GM10266 (cell line): Measurements from ENCODE around the gene ABI3.

Experiments
- DNase-seq: peaks from one replicate; pipeline ENCODE4 v3.0.0; 2012; ENCODE audit errors: extremely low spot score
- TF ChIP-seq, protein P1 (sequence below): IDR thresholded peaks from 2 replicates; pipeline ENCODE4 v1.5.1; 2012; ENCODE audit warnings: mild to moderate bottlenecking, low read depth; ENCODE audit not compliant: control insufficient read depth, insufficient read depth; ENCODE audit errors: missing control alignments

The ABI3 gene

DNA sequence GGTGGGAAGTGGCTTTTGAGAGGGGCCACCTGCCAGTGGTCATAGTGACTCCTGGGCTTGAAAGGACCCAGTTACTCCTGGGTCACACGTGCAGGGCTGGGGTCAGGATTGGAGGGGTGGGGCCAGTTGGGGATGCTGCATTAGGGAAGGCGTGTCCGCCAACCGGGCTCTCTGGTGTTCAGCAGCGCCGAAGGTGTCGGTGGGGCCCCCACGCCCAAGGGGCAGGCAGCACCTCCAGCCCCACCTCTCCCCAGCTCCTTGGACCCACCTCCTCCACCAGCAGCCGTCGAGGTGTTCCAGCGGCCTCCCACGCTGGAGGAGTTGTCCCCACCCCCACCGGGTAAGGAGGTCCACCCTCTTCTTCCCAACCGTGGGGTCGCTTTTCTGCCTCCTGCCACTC, 9.5 kb downstream of the ABI3 start:
- no peak for DNase-seq
- TF ChIP-seq, protein P1, sequence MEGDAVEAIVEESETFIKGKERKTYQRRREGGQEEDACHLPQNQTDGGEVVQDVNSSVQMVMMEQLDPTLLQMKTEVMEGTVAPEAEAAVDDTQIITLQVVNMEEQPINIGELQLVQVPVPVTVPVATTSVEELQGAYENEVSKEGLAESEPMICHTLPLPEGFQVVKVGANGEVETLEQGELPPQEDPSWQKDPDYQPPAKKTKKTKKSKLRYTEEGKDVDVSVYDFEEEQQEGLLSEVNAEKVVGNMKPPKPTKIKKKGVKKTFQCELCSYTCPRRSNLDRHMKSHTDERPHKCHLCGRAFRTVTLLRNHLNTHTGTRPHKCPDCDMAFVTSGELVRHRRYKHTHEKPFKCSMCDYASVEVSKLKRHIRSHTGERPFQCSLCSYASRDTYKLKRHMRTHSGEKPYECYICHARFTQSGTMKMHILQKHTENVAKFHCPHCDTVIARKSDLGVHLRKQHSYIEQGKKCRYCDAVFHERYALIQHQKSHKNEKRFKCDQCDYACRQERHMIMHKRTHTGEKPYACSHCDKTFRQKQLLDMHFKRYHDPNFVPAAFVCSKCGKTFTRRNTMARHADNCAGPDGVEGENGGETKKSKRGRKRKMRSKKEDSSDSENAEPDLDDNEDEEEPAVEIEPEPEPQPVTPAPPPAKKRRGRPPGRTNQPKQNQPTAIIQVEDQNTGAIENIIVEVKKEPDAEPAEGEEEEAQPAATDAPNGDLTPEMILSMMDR = no peak

DNA sequence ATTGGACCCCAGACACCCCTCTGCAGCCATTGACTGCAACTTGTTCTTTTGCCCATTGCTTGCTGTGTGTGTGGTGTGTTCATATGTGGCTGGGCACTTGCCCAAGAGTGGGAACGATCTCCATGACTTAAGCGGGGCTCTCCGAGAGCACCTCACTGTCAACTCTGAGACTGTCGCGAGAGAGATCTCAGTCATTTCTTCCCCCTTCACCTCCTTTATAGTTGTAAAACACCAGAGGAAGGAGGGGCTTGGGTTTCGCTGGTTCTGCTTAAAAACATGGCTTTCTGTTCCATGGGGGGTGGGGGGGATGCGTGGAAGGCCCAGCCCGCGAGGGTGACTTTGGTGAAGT, 12.6 kb downstream of the ABI3 start:
- DNase-seq = no peak
- TF ChIP-seq, protein P1 = peak; percentile 10

DNA sequence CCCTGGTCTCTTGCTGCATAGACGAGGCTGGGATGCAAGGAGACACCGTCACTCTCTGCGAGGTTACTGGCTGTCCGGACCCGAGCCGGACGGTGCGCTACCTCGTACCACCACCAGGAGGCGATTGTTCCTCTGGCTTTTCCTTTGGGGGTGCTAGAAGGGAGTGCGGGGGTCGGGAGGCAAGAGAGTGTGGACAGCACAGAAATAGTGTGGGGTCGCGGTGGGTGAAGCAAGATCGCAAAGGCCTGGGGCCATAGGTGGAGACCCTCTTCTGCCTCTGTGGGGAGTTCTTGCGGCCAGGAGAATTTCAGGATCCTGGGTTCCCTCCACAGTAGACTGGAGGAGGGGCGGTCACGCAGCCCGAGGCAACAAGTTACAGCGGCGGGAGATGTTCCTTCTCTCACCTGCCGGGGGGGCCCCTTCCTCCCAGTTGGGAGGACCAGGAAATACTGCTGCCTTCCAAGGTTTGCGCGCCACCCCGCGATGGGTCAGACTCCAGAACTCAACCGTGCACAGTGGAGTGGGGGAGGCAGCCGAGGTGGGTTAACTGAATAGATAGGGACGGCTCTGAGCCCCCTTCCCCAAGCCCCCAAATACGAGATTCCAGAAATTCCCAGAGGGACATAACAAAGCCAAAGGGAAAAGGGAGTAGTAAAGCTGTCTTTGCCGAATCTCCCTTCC, 13.2 kb downstream of the ABI3 start:
- peak; percentile 79 for DNase-seq
- TF ChIP-seq, protein P1 = peak; percentile 90

DNA sequence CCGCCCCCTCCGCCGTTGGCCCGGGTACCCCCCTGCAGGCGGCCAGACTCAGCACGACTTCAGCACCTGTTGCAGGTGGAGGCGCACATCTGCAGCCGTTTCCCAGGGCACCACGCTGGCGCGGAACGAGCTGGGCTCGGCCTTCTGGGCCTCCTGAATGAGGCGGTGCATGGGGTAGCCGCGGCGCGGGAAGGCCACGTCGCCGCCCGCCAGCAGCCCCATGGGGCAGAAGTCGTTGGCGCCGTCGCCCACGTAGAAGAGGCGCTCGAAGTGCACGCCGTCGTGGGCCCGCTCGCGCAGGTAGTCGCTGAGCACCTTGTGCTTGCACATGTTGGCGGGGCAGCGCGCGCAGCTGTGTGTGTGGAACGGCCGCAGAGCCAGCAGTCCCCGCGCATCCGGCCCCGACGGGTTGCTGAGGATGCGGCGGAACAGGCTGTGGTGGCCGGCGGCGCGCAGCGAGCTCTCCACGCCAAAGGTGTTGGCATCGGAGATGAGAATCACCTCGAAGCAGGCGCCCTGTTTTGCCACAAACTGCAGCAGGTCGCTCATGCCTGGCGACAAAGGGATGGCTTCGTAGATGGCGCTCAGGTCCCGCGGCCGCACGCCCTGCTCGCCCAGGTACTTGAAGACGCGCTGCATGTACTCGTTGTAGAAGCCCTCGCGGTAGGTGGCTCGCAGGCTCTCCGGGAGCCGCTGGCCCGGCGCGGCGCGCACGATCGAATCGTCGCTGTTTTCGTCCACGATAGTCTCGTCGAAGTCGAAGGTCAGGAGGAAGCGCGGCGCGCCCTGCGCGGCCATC, 13.9 kb downstream of the ABI3 start:
- TF ChIP-seq, protein P1 = no peak
- DNase-seq = peak; percentile 48

DNA sequence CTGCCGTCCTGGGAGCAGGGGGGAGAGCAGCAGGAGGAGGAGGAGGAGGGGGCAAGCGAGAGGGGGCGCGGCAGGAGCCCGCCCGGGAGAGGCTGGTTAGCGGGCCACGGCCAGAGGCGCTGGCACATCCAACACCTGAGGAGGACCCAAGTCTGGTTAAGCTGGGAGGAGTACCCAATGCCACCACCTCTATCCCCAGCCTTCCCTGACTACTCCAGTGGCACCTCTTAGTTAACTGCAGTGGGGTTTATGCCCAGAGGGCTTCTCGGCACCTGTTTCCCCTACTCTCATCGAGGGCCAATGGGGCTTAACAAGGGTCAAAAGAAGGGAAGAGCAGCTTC, 14.5 kb downstream of the ABI3 start:
- TF ChIP-seq, protein P1 = no peak
- no peak for DNase-seq

DNA sequence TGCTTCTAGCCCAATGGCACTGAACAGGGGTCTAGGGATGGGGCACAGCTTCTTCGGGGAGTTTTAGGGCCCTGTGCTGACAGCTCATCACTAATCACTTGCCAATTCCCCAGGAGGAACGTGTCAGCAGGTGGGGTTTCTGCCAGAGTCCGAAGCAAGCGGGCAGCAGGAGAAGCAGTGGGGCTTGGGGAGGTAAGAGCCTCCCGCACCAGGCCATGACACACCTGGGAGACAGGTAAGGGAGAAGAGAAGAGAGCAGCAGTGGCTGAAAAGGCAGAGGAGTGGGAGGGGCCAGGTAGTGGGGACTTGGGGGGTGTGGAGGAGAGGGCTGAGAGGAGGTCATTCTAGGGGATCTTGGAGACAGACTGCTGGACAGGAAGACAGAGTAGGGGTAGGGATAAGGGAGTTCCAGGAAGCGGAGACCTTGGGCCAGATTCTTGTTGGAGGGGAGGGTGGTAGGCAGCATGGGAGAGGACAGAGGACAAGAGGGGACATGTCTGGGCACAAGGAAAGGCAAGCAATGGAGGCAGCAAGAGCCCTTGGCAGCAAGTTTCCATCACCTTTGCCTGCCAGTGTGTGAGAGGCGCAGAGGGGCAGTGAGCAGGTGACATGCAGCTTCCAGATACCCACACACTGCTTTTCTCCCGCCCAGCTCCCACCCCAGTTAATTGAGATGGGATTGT, 15.2 kb downstream of the ABI3 start:
- TF ChIP-seq, protein P1 = no peak
- DNase-seq = no peak
